A673 (cell line): ENCODE measurements around the gene CCDC57. TPM values are rescaled to one million over a fixed set of nuclear protein-coding genes. Genes with fewer than 3 reads are reported as not detected.

Experiments
- BruUV-seq: library from RNA; stranded (reverse); fragments of 400-500 nt; replicated peaks from 2 replicates; lab custom pipeline; 2021; lab: Mats Ljungman, UMichigan
- CTCF ChIA-PET: fragments of 300-600 bp; sonication (Branson Sonifier 250); formaldehyde crosslinking; loops from one replicate; lab custom pipeline; 2022; ENCODE audit warnings: antibody characterized with exemption; lab: Charles Lee
- POLR2A ChIA-PET: fragments of 300-600 bp; sonication (Branson Sonifier 250); formaldehyde crosslinking; loops from one replicate; lab custom pipeline; 2022; ENCODE audit warnings: antibody characterized with exemption; ENCODE audit not compliant: low non-redundant PET; lab: Charles Lee
- DNase-seq: peaks from one replicate; pipeline ENCODE4 v3.0.0-alpha.2; 2015; ENCODE audit warnings: low spot score
- H3K27ac ChIP-seq: fragments of 200-600 bp; sonication (generic); 2 replicates; pipeline ENCODE4 v1.5.1; 2016; ENCODE audit warnings: mixed run types, low read depth, mild to moderate bottlenecking, mixed read lengths, antibody characterized with exemption, low read length; ENCODE audit not compliant: poor library complexity, severe bottlenecking
- H3K27me3 ChIP-seq: fragments of 200-600 bp; sonication (generic); replicated peaks from 2 replicates; pipeline ENCODE4 v1.6.1; 2017; ENCODE audit warnings: mixed run types, low read depth, mild to moderate bottlenecking, mixed read lengths, antibody characterized with exemption, low read length; ENCODE audit not compliant: insufficient read depth, poor library complexity
- H3K36me3 ChIP-seq: fragments of 200-600 bp; sonication (generic); 2 replicates; pipeline ENCODE4 v1.6.1; 2016; ENCODE audit warnings: mixed run types, mild to moderate bottlenecking, mixed read lengths, antibody characterized with exemption, low read length; ENCODE audit not compliant: insufficient read depth, poor library complexity, severe bottlenecking
- H3K4me1 ChIP-seq: fragments of 200-600 bp; sonication (generic); 2 replicates; pipeline ENCODE4 v1.6.1; 2017; ENCODE audit warnings: mixed run types, mild to moderate bottlenecking, mixed read lengths, antibody characterized with exemption, low read length; ENCODE audit not compliant: insufficient read depth, poor library complexity, severe bottlenecking
- H3K4me3 ChIP-seq: fragments of 200-600 bp; sonication (generic); 2 replicates; pipeline ENCODE4 v1.5.1; 2016; ENCODE audit warnings: low read depth, mixed run types, mild to moderate bottlenecking, mixed read lengths, low read length; ENCODE audit not compliant: poor library complexity, severe bottlenecking
- H3K9me3 ChIP-seq: fragments of 200-600 bp; sonication (generic); 2 replicates; pipeline ENCODE4 v1.6.1; 2016; ENCODE audit warnings: mixed run types, low read depth, mild to moderate bottlenecking, mixed read lengths, antibody characterized with exemption, low read length; ENCODE audit not compliant: poor library complexity, severe bottlenecking
- CTCF ChIP-seq: fragments of 300-800, 200-600 bp; sonication (generic); conservative IDR thresholded peaks from 2 replicates; pipeline ENCODE4 v1.5.1; 2017; ENCODE audit warnings: low read depth, mild to moderate bottlenecking, antibody characterized with exemption, low read length, moderate library complexity, mixed read lengths
- EZH2 ChIP-seq: fragments of 200-600 bp; sonication (generic); IDR thresholded peaks from 2 replicates; pipeline ENCODE4 v1.6.1; 2017; ENCODE audit warnings: borderline replicate concordance, low read depth, mild to moderate bottlenecking, mixed read lengths, antibody characterized with exemption, low read length; ENCODE audit not compliant: poor library complexity, severe bottlenecking
- intact Hi-C: fragments of 100-400 bp; cut with micrococcal nuclease; formaldehyde crosslinking; loops from one replicate; pipeline ENCODE4 v1.10.0; 2022; ENCODE audit not compliant: unreplicated experiment
- total RNA-seq: library from RNA; stranded (reverse); gene quantifications from 2 replicates; pipeline ENCODE4 v1.2.3, GENCODE V29; 2021

CCDC57 gene
- total RNA-seq, 1 experiment from 2014 or later, result 43.6 TPM

GRCh38 chr17:82199496-82199895 lies 13.1 kb downstream of the CCDC57 start:
- no TSS peak for BruUV-seq
- POLR2A ChIA-PET, result interaction anchor here (0.7 kb wide), 1 partner anchor 488 kb away, joined by 5 read pairs; no protein-coding TSS in a partner anchor
- CTCF ChIA-PET, result no interaction called here

GRCh38 chr17:82198092-82198491 lies 14.6 kb downstream of the CCDC57 start:
- CTCF ChIA-PET, result no interaction called here
- Histone ChIP-seq H3K4me1 (no peaks in the 10 kb centered on the region), H3K9me3 (no peaks in the 10 kb centered on the region), H3K27ac (no peak overlapping the region), H3K27me3 (no peaks in the 10 kb centered on the region), H3K36me3 (peaks cover 22% of the 10 kb centered on the region), H3K4me3 (no peak overlapping the region)
- intact Hi-C loops, result no loop called here
- POLR2A ChIA-PET, result no interaction called here
- TF ChIP-seq CTCF (no peak), EZH2 (no peak)
- no TSS peak for BruUV-seq
- no peak for DNase-seq

More at GRCh38 chr17:82199496-82199895, 13.1 kb downstream of the CCDC57 start:
- Histone ChIP-seq H3K9me3 (no peaks in the 10 kb centered on the region), H3K36me3 (peaks cover 15% of the 10 kb centered on the region), H3K4me3 (no peak overlapping the region), H3K27ac (no peak overlapping the region), H3K4me1 (no peaks in the 10 kb centered on the region), H3K27me3 (no peaks in the 10 kb centered on the region)
- TF ChIP-seq EZH2, result no peak
- no peak for TF ChIP-seq CTCF
- no peak for DNase-seq
- intact Hi-C loops, result no loop called here

GRCh38 chr17:82195675-82196672 lies 16.7 kb downstream of the CCDC57 start:
- no peak for DNase-seq
- Histone ChIP-seq H3K27ac (no peak overlapping the region), H3K9me3 (no peaks in the 10 kb centered on the region), H3K4me1 (no peaks in the 10 kb centered on the region), H3K36me3 (peaks cover 22% of the 10 kb centered on the region), H3K27me3 (no peaks in the 10 kb centered on the region), H3K4me3 (no peak overlapping the region)
- ChIA-PET POLR2A (no interaction called here), CTCF (no interaction called here)
- no peak for TF ChIP-seq CTCF
- no peak for TF ChIP-seq EZH2
- intact Hi-C loops, result no loop called here
- BruUV-seq, result no TSS peak
